Left ventricle myocardium inferior (tissue), 1 donor: ENCODE results near the gene PRKCQ. TPM values are rescaled to one million over a fixed set of nuclear protein-coding genes. Genes with fewer than 3 reads are reported as not detected.

Experiments
- DNase-seq: peaks from one replicate; pipeline ENCODE4 v3.0.0-alpha.2; 2020
- H3K27ac ChIP-seq: fragments of 200-600 bp; replicated peaks from 2 replicates; pipeline ENCODE4 v1.8.0; 2021
- H3K27me3 ChIP-seq: fragments of 200-600 bp; 2 replicates; pipeline ENCODE4 v1.8.0; 2021; ENCODE audit warnings: low read depth
- H3K36me3 ChIP-seq: fragments of 200-600 bp; 2 replicates; pipeline ENCODE4 v1.8.0; 2021
- H3K4me1 ChIP-seq: fragments of 200-600 bp; 2 replicates; pipeline ENCODE4 v1.8.0; 2021
- H3K4me3 ChIP-seq: fragments of 200-600 bp; 2 replicates; pipeline ENCODE4 v1.8.0; 2021; ENCODE audit warnings: mild to moderate bottlenecking, moderate library complexity
- H3K9me3 ChIP-seq: fragments of 200-600 bp; replicated peaks from 2 replicates; pipeline ENCODE4 v1.8.0; 2021
- intact Hi-C: fragments of 100-400 bp; cut with micrococcal nuclease; formaldehyde crosslinking; loops from one replicate; pipeline ENCODE4 v1.11.0; 2022
- total RNA-seq: library from RNA; stranded (reverse); fragmentation: NEBNext Ultra II Directional; extraction: Animal tissue kit (Norgen Biotek cat#: 25700); gene quantifications from one replicate; pipeline ENCODE4 v1.2.1, GENCODE V29; 2021
- TF ChIP-seq, protein P1 (sequence below): fragments of 200-600 bp; IDR thresholded peaks from 2 replicates; pipeline ENCODE4 v1.8.0; 2021; ENCODE audit warnings: antibody characterized with exemption, mild to moderate bottlenecking, borderline replicate concordance
- donor health status: DM: no; HTN: yes; CAD: no; lungs with severe emphysema.

PRKCQ gene
- total RNA-seq, 1 donor from 2014 or later: 0.16 TPM

DNA sequence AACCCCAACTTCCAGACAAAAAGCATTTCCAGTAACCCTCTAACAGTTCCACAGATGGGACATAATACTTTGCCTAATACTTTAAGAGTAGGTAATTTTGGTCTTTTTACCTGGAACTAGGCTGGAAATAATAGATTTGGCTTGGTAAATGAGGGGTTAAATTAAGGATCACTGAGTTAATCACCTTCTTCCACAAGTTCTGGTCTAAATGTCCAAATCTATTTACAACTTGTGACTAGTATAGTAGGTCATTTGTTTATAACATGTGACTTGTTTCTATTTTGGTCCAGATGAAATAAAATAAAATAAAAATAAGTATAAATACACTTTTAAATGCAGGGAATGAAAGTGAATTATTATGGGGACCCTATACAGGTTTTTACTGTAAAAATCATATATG, 80.1 kb downstream of the PRKCQ start:
- Histone ChIP-seq H3K9me3 (no peaks in the 10 kb centered on the region), H3K27me3 (peaks cover 51% of the 10 kb centered on the region), H3K36me3 (no peaks in the 10 kb centered on the region), H3K4me1 (no peaks in the 10 kb centered on the region), H3K4me3 (no peak overlapping the region), H3K27ac (no peak overlapping the region)
- intact Hi-C loops: no loop called here
- DNase-seq: no peak
- TF ChIP-seq, protein P1, sequence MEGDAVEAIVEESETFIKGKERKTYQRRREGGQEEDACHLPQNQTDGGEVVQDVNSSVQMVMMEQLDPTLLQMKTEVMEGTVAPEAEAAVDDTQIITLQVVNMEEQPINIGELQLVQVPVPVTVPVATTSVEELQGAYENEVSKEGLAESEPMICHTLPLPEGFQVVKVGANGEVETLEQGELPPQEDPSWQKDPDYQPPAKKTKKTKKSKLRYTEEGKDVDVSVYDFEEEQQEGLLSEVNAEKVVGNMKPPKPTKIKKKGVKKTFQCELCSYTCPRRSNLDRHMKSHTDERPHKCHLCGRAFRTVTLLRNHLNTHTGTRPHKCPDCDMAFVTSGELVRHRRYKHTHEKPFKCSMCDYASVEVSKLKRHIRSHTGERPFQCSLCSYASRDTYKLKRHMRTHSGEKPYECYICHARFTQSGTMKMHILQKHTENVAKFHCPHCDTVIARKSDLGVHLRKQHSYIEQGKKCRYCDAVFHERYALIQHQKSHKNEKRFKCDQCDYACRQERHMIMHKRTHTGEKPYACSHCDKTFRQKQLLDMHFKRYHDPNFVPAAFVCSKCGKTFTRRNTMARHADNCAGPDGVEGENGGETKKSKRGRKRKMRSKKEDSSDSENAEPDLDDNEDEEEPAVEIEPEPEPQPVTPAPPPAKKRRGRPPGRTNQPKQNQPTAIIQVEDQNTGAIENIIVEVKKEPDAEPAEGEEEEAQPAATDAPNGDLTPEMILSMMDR: no peak

DNA sequence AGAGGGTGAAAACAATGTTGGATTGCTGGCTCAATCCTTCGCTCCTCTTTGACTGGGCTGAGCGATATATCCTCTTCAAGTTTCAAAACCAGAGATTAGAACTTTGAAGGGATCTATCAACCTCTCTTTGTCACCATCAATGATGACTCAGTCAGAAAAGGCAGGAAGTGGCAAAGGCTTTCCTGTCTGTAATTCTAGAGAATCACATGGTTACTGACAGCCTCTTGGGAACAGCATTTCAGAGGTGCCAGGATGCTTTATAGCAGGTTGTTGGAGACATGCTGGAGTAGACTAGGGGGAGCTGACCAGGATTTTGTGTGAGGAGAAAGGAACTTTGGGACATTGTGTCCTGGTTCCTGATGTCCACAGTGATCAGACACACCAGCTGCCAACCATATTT, 81.3 kb downstream of the PRKCQ start:
- TF ChIP-seq, protein P1: no peak
- Histone ChIP-seq H3K36me3 (no peaks in the 10 kb centered on the region), H3K9me3 (no peaks in the 10 kb centered on the region), H3K4me1 (no peaks in the 10 kb centered on the region), H3K27me3 (peaks cover 62% of the 10 kb centered on the region), H3K4me3 (no peak overlapping the region), H3K27ac (no peak overlapping the region)
- intact Hi-C loops: no loop called here
- no peak for DNase-seq

DNA sequence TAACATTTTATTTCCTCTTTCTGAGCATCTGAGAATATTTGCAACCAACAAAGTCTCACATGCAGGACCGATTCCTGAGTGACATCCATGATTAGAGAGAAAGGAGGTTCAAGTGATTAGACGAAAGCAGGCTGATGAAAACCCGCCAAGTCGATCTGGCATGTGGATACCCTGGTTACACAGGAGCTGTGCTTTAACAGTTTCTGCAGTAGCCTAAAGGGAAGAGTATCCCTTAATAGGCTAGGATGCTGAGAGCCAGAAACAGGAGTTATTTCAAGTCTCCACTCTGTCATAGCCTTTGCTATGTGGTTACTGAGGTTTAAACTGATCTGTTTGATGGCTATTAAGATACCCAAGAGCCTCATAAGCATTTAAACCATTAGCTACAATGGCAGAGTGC, 82.5 kb downstream of the PRKCQ start:
- Histone ChIP-seq H3K4me1 (no peaks in the 10 kb centered on the region), H3K4me3 (no peak overlapping the region), H3K27ac (no peak overlapping the region), H3K9me3 (no peaks in the 10 kb centered on the region), H3K27me3 (peaks cover 69% of the 10 kb centered on the region), H3K36me3 (no peaks in the 10 kb centered on the region)
- DNase-seq: no peak
- intact Hi-C loops: no loop called here
- TF ChIP-seq, protein P1: no peak

DNA sequence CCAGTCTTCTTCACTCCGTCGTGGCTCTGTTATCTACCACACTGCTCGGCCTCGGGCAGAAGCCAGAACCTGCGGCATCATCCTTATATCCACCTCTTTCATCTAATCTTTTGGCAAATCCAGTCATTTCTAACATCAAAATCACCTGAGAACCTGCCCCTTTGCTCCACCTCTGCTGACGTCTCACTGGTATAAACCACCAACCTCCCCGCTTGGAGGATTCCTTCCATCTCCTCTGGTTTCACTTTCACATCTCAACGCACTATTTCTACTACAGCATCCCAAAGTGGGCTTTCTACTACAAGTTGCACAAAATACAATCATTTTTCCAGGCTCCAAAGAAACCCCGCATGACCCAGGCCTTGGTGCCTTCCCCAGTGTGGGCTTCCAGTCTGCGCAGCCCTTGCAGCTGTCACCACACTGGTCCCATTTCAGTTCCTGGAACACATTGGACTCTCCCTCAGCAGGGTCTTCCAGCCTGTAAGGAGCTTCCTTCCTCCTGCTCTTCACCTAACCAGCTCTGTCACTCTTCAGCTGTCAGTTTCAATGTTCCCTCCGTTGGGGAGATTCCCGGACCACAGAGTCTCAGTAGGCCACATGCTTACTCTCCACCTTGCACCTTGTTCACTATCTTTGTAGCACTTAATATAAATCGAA, 85.0 kb downstream of the PRKCQ start:
- no peak overlapping the region for H3K4me3 ChIP-seq
- peaks cover 82% of the 10 kb centered on the region for H3K27me3 ChIP-seq
- TF ChIP-seq, protein P1: no peak
- no peak overlapping the region for H3K27ac ChIP-seq
- H3K4me1 ChIP-seq: no peaks in the 10 kb centered on the region
- intact Hi-C loops: no loop called here
- no peak for DNase-seq
- no peaks in the 10 kb centered on the region for H3K9me3 ChIP-seq
- no peaks in the 10 kb centered on the region for H3K36me3 ChIP-seq

DNA sequence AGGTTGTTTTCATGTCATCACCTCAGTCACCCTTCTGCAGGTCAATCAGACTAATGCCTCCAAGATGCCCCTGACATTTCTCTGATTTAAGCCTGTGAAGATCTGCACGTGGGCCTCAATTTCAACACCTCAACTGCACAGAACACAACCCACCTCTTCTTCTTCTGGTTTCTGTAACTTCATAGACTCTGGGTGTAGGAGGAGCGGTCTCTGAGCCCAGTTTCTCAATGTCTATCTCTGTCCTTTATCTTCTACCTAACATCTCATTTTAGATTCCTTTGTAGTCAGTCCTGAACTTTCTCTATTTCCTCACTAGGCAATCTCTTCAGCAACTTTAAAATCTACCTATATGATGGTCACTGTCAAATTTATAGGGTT, 85.6 kb downstream of the PRKCQ start:
- peaks cover 79% of the 10 kb centered on the region for H3K27me3 ChIP-seq
- intact Hi-C loops: no loop called here
- H3K36me3 ChIP-seq: no peaks in the 10 kb centered on the region
- no peak overlapping the region for H3K27ac ChIP-seq
- DNase-seq: no peak
- H3K9me3 ChIP-seq: no peaks in the 10 kb centered on the region
- no peaks in the 10 kb centered on the region for H3K4me1 ChIP-seq
- TF ChIP-seq, protein P1: no peak
- H3K4me3 ChIP-seq: no peak overlapping the region
